GM19240 (cell line): ENCODE data around the gene WIF1.

Experiments
- DNase-seq: peaks from one replicate; pipeline ENCODE4 v3.0.0; 2011; ENCODE audit warnings: low spot score; ENCODE audit not compliant: insufficient read length

The WIF1 gene

GRCh38 chr12:65025136-65025535 is 96.0 kb downstream of the WIF1 start:
- DNase-seq: no peak

GRCh38 chr12:65023485-65023884 is 97.6 kb downstream of the WIF1 start:
- no peak for DNase-seq

GRCh38 chr12:65022960-65023359 is 98.1 kb downstream of the WIF1 start:
- no peak for DNase-seq

- no peak for DNase-seq
These were observed 98.7 kb downstream of the WIF1 start for GRCh38 chr12:65022421-65022820.

DNA sequence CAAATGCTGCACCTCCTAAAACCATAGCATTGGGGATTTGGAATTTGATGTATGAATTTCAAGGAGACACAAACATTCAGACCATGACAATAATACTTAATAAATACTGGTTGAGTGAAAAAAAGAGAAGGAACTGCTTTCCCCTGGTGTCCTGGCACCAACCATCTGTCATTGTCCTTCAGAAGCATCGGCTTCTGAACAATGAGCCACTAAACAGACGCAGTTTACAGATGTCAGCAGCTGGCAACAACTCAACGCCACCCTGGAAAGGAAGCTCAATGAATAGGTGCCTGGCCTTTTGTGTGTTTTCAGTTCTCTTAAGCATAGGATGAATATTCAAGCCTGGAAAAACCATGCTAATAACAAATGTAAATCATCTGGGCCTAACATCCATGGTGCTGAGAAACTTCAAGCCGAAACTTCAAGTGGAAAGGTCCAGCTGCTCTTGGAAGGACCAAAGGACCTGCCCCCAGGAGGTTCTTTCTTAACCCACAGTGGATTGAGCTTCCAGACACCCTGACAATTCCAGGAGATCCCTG is 101.3 kb downstream of the WIF1 start:
- no peak for DNase-seq

- DNase-seq: no peak
These were observed 104.0 kb downstream of the WIF1 start for GRCh38 chr12:65016881-65017650.

GRCh38 chr12:65015850-65016249 is 105.3 kb downstream of the WIF1 start:
- DNase-seq: no peak

DNA sequence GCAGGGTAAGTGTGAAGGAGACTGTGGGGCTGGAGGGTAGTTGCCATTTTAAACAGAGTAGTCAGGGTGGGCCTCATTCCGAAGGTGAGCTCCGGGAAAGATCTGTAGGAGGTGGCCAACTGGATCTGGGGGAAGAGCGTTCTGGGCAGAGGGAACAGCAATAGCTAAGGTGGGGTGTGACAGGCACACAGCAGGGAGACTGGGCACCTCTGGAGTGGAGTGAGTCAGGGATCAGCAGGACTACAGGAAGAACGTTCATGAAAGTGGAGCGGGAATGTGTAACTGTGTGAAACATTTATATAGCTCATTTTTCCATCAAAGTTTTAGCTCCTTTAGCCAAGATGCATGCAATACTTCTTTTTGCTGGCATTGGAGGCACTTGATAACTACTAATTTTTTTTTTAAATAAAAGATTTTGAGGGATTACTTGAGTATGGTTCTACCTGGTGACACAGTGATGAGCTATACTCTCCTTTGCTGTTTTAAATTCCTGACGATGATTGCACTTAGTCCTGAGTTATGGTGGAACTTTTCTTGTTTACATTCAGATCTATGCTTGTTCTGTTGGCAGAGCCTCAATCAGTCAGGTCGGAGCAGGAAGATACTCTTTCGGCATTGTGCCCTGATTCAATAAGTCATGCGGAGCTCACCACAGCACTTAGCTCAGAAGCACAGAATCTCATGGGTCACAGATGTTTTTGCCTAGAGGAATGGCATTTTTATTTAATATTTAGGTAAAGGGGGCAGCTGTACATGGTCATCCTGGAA is 106.4 kb downstream of the WIF1 start:
- no peak for DNase-seq

GRCh38 chr12:65010437-65010836 is 110.7 kb downstream of the WIF1 start:
- DNase-seq: no peak

DNA sequence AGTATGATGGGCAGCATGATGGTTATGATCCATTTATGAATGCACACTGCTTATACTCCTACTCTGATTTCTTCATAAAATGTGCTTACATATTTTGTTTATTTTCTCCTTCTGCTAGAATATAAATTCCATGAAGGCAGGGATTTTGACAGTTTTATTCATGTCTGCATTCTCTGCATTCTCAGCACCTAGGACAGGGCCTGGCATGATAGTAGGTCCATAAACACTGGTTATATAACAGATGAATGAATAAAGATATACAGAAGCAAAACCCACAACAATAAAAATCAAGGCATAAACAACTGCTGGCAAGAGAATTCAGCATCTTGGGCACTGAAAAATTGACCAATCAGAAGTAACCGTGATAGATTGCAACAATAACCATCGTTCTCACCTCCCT is 115.4 kb downstream of the WIF1 start:
- DNase-seq: no peak

DNA sequence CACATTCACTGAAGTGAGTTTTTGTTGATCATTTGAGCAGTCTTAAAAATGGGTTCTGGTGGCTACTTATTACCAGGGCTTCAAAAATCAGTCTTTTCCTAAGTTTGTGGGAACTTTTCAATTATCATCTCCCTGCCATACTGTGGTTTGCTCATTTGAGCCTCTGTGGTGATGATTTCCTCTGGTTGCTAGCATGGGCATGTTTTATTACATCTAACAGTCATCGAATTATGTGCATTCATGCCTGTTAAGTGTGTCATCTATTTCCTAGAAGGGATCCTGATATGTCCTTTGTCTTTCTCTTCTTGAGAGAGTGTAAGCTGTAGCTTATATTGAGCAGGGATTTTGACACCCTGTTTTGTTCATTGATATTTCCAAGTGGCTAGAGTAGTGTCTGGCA is 116.8 kb downstream of the WIF1 start:
- DNase-seq: no peak
